Right lung (tissue), 5 donors: ENCODE data around the gene SERAC1. TPM values are rescaled to one million over a fixed set of nuclear protein-coding genes. Genes with fewer than 3 reads are reported as not detected.
"Not testable (repeated sequence)": the region's sequence is repeated elsewhere in the genome, so short reads cannot be mapped to it uniquely, and the experiment has no call there.

ENCODE experiments used
- DNase-seq, 2 donors: peaks; one replicate each; pipeline ENCODE4 v3.0.0-alpha.2; 2013
- polyA plus RNA-seq, 5 donors: library from polyadenylated mRNA; unstranded; fragments of 120-200 nt; gene quantifications; one replicate each; pipeline versions ENCODE4 v1.2.1 to v1.2.3, GENCODE V29; 2013; ENCODE audit warnings: inconsistent platforms in 1 of 5, low replicate concordance in 1 of 5; ENCODE audit not compliant: insufficient read length in 5 of 5, insufficient read depth in 1 of 5

Gene SERAC1
- polyA plus RNA-seq, 5 donors, result 6.9 to 10.8 (median 9.4) TPM

DNA sequence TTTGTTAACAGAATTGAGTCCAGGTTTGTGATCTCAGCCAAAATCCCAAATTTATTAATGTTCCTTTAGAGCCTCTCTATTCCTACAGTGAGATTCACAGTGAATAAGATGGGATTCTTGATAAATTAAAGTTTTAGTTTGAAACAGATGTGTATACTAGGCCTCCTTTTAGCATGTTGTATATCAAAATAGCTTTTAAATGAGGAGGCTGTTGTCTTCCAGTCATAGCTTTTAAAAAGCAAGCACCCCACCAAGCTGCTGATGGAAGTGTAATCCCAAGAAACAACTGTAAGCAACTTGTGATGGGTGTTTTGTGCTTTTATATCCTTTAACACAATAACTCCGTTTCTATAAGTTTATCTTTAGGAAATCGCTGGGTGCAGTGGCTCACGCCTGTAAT is 7.0 kb upstream of the SERAC1 start:
- no peak for DNase-seq

DNA sequence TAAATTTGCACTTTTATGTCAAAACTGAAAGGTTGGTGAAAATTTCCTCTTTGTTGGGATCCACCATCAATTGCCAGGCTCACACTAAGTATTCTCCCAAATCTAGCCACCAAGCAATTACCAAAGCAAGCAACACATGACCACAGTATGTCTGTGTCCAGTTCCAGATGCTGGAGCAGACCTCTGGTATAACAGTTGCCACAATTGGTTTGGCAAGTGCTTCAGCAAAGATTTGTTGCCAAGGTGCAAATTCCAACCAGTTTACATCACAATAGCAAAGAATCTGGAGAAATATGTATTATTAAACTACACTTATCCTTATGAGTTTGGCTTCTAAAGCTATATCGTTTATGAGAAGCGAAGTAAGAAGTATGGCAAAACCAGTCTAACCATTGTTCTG is 6.5 kb upstream of the SERAC1 start:
- DNase-seq, result no peak

- no peak for DNase-seq
Observed at GRCh38 chr6:158174024-158174423, 6.0 kb upstream of the SERAC1 start.

GRCh38 chr6:158172001-158172400 is 3.9 kb upstream of the SERAC1 start:
- DNase-seq, result no peak

DNA sequence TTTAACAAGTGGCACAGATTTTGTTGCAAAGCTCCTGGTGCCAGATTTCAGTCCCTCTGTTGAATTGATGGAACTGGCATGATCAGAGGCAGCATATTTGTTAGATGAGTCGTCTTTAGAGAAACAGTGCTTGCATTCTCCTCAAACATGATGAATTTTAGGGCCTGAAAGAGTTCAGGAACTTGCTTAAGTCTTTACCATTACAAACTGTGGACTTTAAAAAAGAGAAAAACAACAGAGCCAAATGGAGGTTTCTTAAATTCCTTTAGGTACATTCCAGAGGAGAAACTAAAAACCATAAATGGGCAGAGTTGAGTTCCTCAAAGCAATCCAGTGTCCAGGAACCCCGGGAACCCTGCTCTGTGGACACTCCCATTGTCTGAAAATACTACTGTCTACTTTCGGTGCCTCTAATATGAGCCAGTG is 2.6 kb upstream of the SERAC1 start:
- no peak for DNase-seq

DNA sequence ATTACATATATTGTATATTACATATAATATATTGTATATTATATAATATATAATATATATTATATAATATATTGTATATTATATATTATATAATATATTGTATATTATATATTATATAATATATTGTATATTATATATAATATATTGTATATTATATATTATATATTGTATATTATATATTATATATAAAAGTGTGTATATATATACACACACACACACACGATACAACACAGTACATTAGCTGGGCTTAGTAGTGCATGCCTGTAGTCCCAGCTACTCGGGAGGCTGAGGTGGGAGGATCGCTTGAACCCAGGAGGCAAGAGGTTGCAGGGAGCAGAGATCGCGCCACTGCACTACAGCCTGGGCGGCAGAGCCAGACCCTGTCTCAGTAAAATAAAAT is 1.6 kb upstream of the SERAC1 start:
- DNase-seq, result not testable (repeated sequence)

- DNase-seq, result no peak
Observed at GRCh38 chr6:158165919-158166416, 2.1 kb downstream of the SERAC1 start.

DNA sequence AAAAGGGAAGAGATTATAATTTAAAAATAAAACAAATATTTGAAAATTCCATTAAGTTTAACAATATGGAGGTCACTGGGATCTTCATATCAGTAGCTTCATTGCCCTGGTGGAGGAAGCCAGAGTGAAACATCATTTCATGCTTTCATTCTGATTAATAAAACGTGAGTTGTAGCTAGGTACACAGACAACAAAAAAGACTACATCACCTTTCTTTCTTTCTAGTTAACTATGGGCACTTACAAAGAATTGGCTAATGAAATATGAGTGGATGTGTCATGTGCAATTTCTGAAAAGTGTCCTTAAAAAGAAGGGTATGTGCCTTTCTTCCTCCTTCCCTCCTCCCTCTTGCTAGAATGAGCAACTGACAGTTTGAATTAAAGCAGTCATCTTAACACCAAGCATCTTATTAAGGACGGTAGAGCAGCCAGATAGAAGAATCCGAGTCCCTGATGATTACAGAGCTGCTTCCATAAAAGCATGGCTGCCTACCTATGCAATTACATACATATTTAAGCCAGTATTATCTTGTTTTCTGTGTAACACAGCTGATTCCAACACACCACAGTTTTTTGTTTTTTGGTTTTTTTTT is 3.4 kb downstream of the SERAC1 start:
- DNase-seq, result no peak

GRCh38 chr6:158161566-158162254 is 6.4 kb downstream of the SERAC1 start:
- DNase-seq, result no peak

DNA sequence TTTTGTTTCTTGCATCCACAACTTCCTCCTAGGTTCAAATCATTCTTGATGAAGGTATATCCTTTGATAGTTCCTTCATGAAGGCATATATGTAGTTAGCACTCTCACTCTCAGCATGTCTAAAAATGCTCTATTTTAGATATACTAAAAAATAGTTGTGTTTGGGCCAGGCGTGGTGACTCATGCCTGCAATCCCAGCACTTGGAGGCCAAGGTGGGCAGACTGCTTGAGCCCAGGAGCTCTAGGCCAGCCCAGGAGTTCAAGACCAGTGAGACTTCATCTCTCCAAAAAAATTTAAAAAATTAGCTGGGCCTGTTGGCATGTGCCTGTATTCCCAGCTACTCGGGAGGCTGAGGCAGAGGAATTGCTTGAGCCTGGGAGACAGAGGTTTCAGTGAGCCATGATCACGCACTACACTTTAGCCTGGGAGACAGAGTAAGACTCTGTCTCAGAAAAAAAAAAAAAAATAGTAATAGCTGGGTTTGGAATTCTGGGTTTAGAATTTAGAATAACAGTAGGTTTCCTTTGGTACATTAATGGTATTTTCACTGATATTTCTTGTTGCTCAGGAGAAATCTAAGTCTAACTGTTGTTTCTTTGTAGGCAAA is 7.0 kb downstream of the SERAC1 start:
- DNase-seq, result no peak

GRCh38 chr6:158158748-158159147 is 9.3 kb downstream of the SERAC1 start:
- no peak for DNase-seq

- no peak for DNase-seq
Observed at GRCh38 chr6:158158123-158158522, 9.9 kb downstream of the SERAC1 start.

- DNase-seq, result no peak
Observed at GRCh38 chr6:158157064-158157764, 10.8 kb downstream of the SERAC1 start.

- DNase-seq, result no peak
Observed at GRCh38 chr6:158154816-158155215, 13.2 kb downstream of the SERAC1 start.

DNA sequence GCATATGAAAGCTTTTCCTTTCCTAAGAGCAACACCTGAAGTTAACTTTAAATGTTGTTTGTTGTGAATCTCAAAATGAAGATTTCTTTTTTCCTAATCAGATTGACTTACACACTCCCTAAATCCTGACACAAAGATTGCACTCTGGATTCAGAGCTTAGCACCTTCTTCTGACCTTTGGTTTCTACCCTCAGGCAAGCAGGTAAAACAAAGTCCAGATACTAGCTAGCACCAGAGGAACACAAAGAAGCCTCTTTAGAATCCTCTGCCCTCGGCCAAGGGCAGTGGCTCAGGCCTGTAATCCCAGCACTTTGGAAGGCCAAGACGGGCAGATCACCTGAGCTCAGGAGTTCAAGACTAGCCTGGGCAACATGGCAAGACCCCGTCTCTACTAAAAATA is 14.5 kb downstream of the SERAC1 start:
- DNase-seq, result no peak

DNA sequence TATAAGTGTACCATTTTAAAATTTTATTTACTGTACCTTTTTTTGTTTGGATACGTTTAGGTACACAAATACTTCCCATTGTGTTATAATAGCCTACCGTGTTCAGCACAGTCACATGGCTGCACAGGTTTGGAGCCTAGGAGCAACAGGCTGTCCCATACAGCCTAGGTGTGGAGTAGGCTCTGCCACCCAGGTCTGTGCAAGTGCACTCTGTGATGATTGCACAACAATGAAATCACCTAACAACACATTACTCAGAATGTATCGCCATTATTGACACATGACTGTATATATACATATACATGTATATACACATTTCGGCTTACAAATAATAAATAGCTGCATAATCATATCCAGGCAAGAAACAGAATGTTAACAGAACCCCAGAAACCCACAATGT is 15.4 kb downstream of the SERAC1 start:
- DNase-seq, result no peak

DNA sequence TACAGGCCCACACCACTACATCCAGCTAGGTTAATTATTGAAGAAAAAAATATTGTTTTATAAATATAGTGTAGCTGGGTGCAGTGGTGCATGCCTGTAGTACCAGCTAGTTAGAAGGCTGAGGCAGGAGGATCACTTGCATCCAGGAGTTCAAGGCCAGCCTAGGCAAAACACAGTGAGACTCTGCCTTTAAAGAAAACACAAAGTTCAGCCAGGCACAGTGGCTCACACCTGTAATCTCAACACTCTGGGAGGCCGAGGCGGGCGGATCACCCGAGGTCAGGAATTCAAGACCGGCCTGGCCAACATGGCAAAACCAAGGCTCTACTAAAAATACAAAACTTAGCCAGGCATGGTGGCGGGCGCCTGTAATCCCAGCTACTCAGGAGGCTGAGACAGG is 16.0 kb downstream of the SERAC1 start:
- not testable (repeated sequence) for DNase-seq

DNA sequence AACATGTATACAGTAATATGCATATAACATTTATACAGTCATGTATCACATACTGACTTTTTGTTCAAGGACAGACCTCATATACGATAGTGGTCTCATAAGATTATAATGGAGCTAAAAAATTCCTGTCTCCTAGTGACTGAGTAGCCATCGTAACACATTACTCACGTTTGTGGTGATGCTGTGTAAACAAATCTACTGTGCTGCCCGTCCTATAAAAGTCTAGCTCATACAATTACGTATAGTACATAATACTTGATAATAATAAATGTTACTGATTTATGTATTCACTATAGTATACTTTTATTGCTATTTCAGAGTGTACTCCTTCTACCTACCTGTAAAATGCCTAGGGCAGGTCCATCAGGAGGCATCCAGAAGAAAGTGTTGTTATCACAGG is 17.4 kb downstream of the SERAC1 start:
- DNase-seq, result no peak

DNA sequence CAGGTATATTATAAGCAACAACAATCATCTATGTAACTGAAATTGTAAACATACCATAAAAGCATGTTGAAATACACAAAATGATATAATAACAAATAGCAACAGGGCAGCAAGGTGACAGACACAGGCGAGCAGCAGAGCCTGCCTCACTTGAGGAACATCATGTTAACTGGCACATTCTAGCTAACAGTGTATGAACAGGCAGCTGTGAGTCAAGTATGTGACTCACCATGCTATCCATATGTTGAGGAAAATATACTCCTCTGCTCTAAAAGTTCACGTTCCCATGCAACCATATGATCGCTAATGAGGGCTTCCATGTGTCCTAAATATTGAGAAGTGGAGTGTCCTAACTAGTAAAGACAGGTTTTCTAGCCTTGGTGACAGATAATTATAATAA is 18.4 kb downstream of the SERAC1 start:
- DNase-seq, result no peak

GRCh38 chr6:158143700-158144099 is 24.4 kb downstream of the SERAC1 start:
- DNase-seq, result no peak

DNA sequence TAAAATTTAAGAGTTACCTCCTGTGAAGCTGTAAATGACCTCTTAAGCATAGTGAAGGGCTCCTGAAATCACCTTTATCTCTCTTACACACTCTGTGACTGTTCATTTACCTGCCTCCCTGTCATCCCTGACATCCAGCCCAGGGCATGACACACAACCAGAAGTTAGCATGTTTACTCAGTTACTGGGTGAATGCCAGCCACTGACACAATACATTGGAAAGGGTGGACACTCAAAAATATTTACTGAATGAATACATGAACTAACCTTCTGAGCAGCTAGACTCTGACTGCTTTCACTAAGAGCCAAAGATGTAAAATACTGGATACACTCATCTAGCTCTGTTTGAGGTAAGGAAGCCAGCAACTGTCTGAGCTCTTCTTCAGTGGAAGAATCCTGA is 25.3 kb downstream of the SERAC1 start:
- DNase-seq, result no peak

DNA sequence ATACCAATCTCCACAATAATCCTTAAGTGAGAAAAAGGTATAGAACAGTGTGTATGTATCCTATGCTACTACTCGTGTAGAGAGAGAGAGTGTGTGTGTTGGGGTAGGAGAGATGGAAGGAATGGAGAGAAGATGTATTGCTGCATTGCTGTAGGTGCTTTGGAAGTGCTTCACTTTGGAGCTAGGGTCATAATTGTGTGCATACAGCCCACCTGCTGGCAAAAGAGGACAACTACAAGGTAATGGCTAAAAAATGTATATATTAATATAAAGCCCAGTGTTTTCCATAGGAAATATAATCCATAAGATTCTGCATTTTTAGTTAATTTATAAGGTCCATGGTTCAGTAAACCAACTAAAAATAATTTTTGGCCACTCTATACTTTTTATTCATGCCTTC is 36.1 kb downstream of the SERAC1 start:
- DNase-seq, result no peak

GRCh38 chr6:158125271-158125670 is 42.8 kb downstream of the SERAC1 start:
- DNase-seq, result no peak
